Fibroblast of mammary gland (primary cell): ENCODE measurements around the gene COBL.

Experiments
- DNase-seq: peaks from one replicate; pipeline ENCODE4 v3.0.0-alpha.2; 2010; ENCODE audit warnings: low read depth
- H3K4me3 ChIP-seq: 2 replicates; pipeline ENCODE4 v1.5.1; 2011; ENCODE audit warnings: low read depth, mild to moderate bottlenecking, low read length, moderate library complexity; ENCODE audit not compliant: control insufficient read depth
- TF ChIP-seq, protein P1 (sequence below): conservative IDR thresholded peaks from 2 replicates; pipeline ENCODE4 v1.5.1; 2011; ENCODE audit warnings: low read depth, low read length, inconsistent platforms; ENCODE audit not compliant: control insufficient read depth, insufficient read depth

COBL gene

GRCh38 chr7:51158211-51158610 is 158.4 kb downstream of the COBL start:
- DNase-seq: no peak
- TF ChIP-seq, protein P1, sequence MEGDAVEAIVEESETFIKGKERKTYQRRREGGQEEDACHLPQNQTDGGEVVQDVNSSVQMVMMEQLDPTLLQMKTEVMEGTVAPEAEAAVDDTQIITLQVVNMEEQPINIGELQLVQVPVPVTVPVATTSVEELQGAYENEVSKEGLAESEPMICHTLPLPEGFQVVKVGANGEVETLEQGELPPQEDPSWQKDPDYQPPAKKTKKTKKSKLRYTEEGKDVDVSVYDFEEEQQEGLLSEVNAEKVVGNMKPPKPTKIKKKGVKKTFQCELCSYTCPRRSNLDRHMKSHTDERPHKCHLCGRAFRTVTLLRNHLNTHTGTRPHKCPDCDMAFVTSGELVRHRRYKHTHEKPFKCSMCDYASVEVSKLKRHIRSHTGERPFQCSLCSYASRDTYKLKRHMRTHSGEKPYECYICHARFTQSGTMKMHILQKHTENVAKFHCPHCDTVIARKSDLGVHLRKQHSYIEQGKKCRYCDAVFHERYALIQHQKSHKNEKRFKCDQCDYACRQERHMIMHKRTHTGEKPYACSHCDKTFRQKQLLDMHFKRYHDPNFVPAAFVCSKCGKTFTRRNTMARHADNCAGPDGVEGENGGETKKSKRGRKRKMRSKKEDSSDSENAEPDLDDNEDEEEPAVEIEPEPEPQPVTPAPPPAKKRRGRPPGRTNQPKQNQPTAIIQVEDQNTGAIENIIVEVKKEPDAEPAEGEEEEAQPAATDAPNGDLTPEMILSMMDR: no peak
- H3K4me3 ChIP-seq: no peak overlapping the region

DNA sequence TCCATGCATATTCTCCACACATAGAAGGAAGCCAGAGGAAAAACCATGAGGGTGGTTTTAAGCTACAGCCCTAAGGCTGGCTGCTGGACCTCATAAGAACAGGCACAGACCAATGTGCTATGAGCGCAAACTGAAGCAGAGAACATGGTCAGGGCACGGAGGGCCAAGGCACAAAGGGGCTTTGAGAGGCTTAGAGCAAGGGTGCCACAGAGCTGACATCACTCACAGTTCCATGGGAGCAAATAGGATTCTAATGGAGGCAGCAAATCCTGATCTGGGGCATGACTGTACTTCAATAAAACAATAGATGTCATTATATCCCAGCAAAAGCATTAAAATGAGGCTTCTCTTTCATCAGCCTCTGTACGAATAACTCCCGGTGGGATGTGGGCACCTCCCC is 162.4 kb downstream of the COBL start:
- no peak overlapping the region for H3K4me3 ChIP-seq
- no peak for DNase-seq
- TF ChIP-seq, protein P1: no peak

GRCh38 chr7:51152706-51153200 is 163.9 kb downstream of the COBL start:
- TF ChIP-seq, protein P1: no peak
- H3K4me3 ChIP-seq: no peak overlapping the region
- no peak for DNase-seq

DNA sequence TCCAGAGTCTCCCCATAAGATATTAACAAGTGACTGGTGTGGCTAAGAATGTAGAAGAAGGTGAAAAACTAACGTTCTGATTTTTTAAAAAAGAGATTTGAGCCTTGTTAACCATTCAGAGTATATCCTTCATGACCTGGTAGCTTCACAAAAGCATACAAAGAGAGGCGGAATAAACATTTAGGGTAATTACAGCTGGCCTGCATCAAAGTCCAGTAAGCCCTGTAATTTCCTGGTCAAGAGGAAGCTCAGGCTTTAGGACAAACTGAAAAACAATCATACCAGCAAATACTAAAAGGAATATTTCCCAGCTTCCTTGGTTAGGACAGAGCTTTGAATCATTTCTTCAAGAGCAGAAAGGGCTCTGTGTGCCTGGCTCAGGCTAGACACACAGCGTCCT is 165.2 kb downstream of the COBL start:
- no peak for DNase-seq
- no peak overlapping the region for H3K4me3 ChIP-seq
- TF ChIP-seq, protein P1: no peak

DNA sequence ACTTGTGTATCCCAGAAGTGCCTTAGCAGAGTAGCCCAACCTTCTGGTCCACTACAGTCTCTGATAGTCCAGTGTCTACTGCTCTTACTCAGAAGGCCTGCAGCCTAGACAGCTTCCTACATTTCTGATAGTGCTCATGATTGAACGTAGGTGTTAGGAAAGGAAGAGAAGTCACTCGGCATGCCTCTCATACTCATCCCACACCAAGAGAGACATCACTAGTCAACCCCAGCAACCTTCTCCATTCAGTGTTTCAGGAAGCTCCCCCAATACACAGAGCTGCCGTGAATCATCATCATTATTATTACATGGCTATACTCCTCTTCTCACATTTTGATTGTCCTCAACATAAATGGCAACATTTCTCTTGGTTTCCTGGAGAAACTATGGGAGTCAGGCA is 166.4 kb downstream of the COBL start:
- TF ChIP-seq, protein P1: no peak
- DNase-seq: no peak
- no peak overlapping the region for H3K4me3 ChIP-seq

DNA sequence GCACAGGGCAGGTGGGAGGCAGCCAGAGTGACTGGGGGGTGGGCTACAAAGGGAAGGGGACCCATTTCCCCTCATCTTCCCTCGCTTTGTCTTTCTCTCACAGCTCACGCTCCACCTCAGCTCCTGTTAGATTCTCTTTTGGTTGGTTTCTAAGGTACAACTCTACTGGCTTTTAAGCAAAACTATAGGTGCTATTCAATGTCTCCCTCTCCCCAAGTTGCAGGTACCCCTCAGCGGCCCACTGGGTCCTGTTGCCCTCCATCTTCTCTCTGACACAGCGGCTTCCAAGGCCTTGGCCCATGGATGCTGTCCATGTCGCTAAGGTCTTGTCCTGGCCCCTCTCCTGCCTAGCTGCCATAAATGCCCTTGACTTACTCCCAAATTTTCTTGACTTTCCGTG is 168.4 kb downstream of the COBL start:
- no peak for DNase-seq
- no peak overlapping the region for H3K4me3 ChIP-seq
- TF ChIP-seq, protein P1: no peak
